DOHH2 (cell line): ENCODE data around the gene FAM111A.

Experiments
- H3F3A ChIP-seq: fragments of 200-600 bp; sonication (generic), shearing (Covaris generic); 2 replicates; pipeline ENCODE4 v1.6.0; 2016; ENCODE audit warnings: antibody characterized with exemption, mild to moderate bottlenecking; ENCODE audit not compliant: control insufficient read depth, insufficient read depth
- H3K27ac ChIP-seq: fragments of 200-600 bp; sonication (generic); 2 replicates; pipeline ENCODE4 v1.5.1; 2014; ENCODE audit warnings: low read depth, mild to moderate bottlenecking, low read length, moderate library complexity
- H3K27me3 ChIP-seq: fragments of 200-600 bp; sonication (generic); 2 replicates; pipeline ENCODE4 v1.6.1; 2014; ENCODE audit warnings: mild to moderate bottlenecking, low read length, mixed read lengths; ENCODE audit not compliant: control insufficient read depth
- H3K36me3 ChIP-seq: fragments of 200-600 bp; sonication (generic); 2 replicates; pipeline ENCODE4 v1.6.1; 2014; ENCODE audit warnings: mild to moderate bottlenecking, low read length, moderate library complexity, mixed read lengths; ENCODE audit not compliant: control insufficient read depth
- H3K4me1 ChIP-seq: fragments of 200-600 bp; sonication (generic); 2 replicates; pipeline ENCODE4 v1.6.1; 2014; ENCODE audit warnings: mild to moderate bottlenecking, low read length, mixed read lengths; ENCODE audit not compliant: control insufficient read depth
- H3K4me2 ChIP-seq: fragments of 200-600 bp; sonication (generic); 2 replicates; pipeline ENCODE4 v1.6.0; 2014; ENCODE audit warnings: mild to moderate bottlenecking, low read length, moderate library complexity
- H3K4me3 ChIP-seq: fragments of 200-600 bp; sonication (generic); 2 replicates; pipeline ENCODE4 v1.5.1; 2014; ENCODE audit warnings: mild to moderate bottlenecking, low read length, mixed read lengths
- H3K79me2 ChIP-seq: fragments of 200-600 bp; sonication (generic); 2 replicates; pipeline ENCODE4 v1.6.1; 2014; ENCODE audit warnings: mild to moderate bottlenecking, low read length, mixed read lengths; ENCODE audit not compliant: control insufficient read depth
- H3K9me2 ChIP-seq: fragments of 200-600 bp; sonication (generic); replicated peaks from 2 replicates; pipeline ENCODE4 v1.6.1; 2014; ENCODE audit warnings: mild to moderate bottlenecking, low read length, mixed read lengths; ENCODE audit not compliant: control insufficient read depth
- H3K9me3 ChIP-seq: fragments of 200-600 bp; sonication (generic); 2 replicates; pipeline ENCODE4 v1.6.1; 2014; ENCODE audit warnings: antibody characterized with exemption, low read length, mixed read lengths; ENCODE audit not compliant: control insufficient read depth, insufficient read depth
- H4K20me1 ChIP-seq: fragments of 200-600 bp; sonication (generic); 2 replicates; pipeline ENCODE4 v1.6.0; 2014; ENCODE audit warnings: low read depth, mild to moderate bottlenecking, antibody characterized with exemption, low read length, moderate library complexity; ENCODE audit not compliant: control insufficient read depth, insufficient read depth
- EZH2phosphoT487 ChIP-seq: fragments of 200-600 bp; sonication (generic); IDR thresholded peaks from 2 replicates; pipeline ENCODE4 v1.6.1; 2017; ENCODE audit warnings: borderline replicate concordance, mild to moderate bottlenecking, antibody characterized with exemption, low read length, moderate library complexity, mixed read lengths
- TF ChIP-seq, protein P1 (sequence below): fragments of 200-600 bp; sonication (generic); IDR thresholded peaks from one replicate; pipeline ENCODE4 v1.5.1; 2014; ENCODE audit warnings: antibody characterized with exemption, mild to moderate bottlenecking, low read depth, low read length; ENCODE audit not compliant: poor library complexity, severe bottlenecking

FAM111A gene

GRCh38 chr11:59176330-59176729 is 33.7 kb downstream of the FAM111A start:
- no peaks in the 10 kb centered on the region for H3K9me2 ChIP-seq
- no peaks in the 10 kb centered on the region for H3F3A ChIP-seq
- peaks cover 18% of the 10 kb centered on the region for H3K4me1 ChIP-seq
- H3K79me2 ChIP-seq = no peaks in the 10 kb centered on the region
- TF ChIP-seq EZH2phosphoT487 = no peak
- TF ChIP-seq, protein P1, sequence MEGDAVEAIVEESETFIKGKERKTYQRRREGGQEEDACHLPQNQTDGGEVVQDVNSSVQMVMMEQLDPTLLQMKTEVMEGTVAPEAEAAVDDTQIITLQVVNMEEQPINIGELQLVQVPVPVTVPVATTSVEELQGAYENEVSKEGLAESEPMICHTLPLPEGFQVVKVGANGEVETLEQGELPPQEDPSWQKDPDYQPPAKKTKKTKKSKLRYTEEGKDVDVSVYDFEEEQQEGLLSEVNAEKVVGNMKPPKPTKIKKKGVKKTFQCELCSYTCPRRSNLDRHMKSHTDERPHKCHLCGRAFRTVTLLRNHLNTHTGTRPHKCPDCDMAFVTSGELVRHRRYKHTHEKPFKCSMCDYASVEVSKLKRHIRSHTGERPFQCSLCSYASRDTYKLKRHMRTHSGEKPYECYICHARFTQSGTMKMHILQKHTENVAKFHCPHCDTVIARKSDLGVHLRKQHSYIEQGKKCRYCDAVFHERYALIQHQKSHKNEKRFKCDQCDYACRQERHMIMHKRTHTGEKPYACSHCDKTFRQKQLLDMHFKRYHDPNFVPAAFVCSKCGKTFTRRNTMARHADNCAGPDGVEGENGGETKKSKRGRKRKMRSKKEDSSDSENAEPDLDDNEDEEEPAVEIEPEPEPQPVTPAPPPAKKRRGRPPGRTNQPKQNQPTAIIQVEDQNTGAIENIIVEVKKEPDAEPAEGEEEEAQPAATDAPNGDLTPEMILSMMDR = no peak
- no peak overlapping the region for H3K4me3 ChIP-seq
- peaks cover 34% of the 10 kb centered on the region for H3K27me3 ChIP-seq
- no peaks in the 10 kb centered on the region; the same call in 1 of the 2 replicates for H4K20me1 ChIP-seq
- no peak overlapping the region for H3K4me2 ChIP-seq
- H3K36me3 ChIP-seq = no peaks in the 10 kb centered on the region
- H3K9me3 ChIP-seq = peaks cover 18% of the 10 kb centered on the region
- no peak overlapping the region for H3K27ac ChIP-seq

DNA sequence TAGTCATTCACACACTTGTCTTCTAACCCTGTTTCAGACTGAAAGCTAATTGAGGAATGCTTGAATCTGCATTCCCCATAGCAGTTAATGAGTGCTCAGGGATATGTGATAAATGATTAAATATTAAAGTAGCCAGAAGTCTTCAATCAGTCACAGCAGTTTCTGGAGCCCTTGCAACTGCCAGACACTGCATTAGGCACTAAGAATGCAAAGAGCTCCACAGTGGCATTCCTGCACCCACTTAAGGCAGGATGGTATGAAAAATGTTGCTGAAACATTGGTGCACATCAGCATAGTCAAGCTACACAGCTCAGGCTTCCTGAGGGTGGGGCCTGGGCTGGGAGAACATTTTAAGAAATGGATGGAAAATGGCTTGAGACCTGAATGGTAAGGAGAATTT is 35.7 kb downstream of the FAM111A start:
- Histone ChIP-seq H3K4me1 (peaks cover 8% of the 10 kb centered on the region), H3K27me3 (peaks cover 24% of the 10 kb centered on the region), H3K36me3 (no peaks in the 10 kb centered on the region), H3K27ac (no peak overlapping the region), H3F3A (no peaks in the 10 kb centered on the region), H3K4me2 (no peak overlapping the region), H3K79me2 (no peaks in the 10 kb centered on the region), H4K20me1 (no peaks in the 10 kb centered on the region; the same call in 1 of the 2 replicates), H3K4me3 (no peak overlapping the region), H3K9me2 (no peaks in the 10 kb centered on the region), H3K9me3 (peaks cover 18% of the 10 kb centered on the region)
- TF ChIP-seq EZH2phosphoT487 = no peak
- TF ChIP-seq, protein P1 = no peak

DNA sequence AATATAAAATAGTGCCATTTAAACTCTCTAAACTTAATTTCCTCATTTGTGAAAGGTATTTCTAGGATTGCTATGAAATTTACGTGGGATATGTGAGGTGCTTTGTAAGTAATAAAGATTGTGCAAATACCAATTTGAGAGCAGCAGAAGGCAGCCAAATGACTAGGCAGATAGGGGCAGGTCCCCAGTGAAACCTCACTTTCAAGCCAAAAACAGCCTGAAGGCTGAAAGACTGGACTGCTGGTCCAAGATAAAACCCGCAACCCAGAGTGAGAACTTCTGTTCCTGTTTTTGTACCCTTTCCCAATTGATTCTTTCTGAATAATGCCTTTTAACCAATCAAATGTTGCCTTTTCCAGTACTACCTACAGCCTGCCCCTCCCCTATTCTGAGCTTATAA is 36.5 kb downstream of the FAM111A start:
- Histone ChIP-seq H3K9me3 (peaks cover 18% of the 10 kb centered on the region), H3K4me2 (no peak overlapping the region), H3K27ac (no peak overlapping the region), H3K79me2 (no peaks in the 10 kb centered on the region), H3K4me1 (peaks cover under 1% of the 10 kb centered on the region; the same call in 1 of the 2 replicates), H3K27me3 (peaks cover 17% of the 10 kb centered on the region), H3K4me3 (no peak overlapping the region), H4K20me1 (no peaks in the 10 kb centered on the region; the same call in 1 of the 2 replicates), H3F3A (no peaks in the 10 kb centered on the region), H3K36me3 (no peaks in the 10 kb centered on the region), H3K9me2 (no peaks in the 10 kb centered on the region)
- TF ChIP-seq EZH2phosphoT487 = no peak
- TF ChIP-seq, protein P1 = no peak
